ENCODE results near the gene BEST4. TPM values are rescaled to one million over a fixed set of nuclear protein-coding genes. Genes with fewer than 3 reads are reported as not detected.
A peak's percentile ranks its signal among the peaks of the same experiment; 100 is the strongest.

BEST4 gene
- total and polyA plus RNA-seq, 2 of the 13 experiments (the other 11 are each of a cell fraction or from before 2014, with no cell fraction given), result 0.77 to 1.4 TPM

DNA sequence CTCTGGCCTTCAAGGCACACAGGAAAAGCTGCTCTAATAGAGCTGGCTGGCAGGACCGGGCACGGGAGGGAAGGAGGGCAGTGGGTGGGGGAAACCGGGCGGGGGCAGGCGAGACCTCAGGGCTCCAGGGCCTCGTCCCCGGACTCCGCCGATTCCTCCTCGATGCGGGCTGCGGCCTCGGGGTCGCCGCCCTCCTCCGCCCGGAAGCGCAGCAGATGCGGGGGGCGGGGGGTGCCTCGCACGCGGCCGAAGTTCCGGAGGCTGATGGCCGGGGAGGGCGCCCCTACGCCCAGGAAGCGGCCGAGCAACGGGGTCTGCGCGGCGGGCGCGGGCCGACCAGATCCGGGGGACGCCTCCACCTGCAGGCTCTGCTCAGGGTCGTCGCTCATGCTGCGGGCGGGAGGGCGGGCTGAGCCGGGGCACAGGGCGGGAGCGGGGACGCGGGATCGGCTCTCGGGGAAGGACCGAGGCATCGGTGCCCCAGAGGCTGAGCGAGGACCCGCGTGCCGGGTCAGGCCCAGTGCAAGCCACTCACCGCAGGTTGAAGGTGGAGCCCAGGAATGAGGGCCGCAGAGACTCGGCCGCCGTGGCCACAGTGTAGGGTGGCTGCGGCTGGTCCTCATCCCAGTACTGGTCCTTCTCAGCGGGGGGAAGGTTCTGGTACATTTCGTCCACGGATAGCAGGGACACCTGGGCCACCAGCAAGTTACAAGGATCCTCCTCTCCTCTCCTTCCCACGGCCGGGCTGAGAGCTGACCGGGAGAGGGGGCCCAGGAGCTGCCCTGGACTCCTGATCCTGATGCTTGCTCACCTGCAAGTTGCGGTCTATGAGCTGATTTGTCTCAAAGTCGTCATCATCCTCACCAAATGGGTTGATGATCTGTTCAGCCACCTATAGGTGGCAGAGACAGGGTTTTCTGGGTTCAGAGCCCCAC lies 3.6 kb downstream of the BEST4 start (continued):
- TF ChIP-seq, protein P1, sequence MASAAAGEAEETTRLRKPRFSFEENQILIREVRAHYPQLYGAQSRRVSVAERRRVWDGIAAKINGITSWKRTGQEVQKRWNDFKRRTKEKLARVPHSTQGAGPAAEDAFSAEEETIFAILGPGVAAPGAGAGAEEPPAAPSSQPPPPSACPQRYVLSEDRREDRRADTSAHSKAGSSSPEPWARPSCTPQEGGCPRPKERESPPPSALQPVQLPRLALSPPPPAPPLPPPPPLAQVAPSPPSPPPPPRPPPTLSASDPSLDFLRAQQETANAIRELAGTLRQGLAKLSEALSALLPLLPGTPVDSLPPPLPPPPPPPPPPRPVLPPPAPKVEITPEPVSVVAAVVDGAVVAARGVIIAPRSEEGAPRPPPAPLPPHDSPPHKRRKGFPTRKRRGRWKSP (CRISPR knock-in tag; IDR thresholded peaks at IDR 0.05), result peak; percentile 44; the same call in 1 of the 2 replicates
- TF ChIP-seq ZNF709 (CRISPR knock-in tag; IDR thresholded peaks at IDR 0.05), result peak; percentile 62; the same call in 1 of the 2 replicates
- TF ChIP-seq, protein P2, sequence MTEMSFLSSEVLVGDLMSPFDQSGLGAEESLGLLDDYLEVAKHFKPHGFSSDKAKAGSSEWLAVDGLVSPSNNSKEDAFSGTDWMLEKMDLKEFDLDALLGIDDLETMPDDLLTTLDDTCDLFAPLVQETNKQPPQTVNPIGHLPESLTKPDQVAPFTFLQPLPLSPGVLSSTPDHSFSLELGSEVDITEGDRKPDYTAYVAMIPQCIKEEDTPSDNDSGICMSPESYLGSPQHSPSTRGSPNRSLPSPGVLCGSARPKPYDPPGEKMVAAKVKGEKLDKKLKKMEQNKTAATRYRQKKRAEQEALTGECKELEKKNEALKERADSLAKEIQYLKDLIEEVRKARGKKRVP (CRISPR knock-in tag; IDR thresholded peaks at IDR 0.05), result no peak
- TF ChIP-seq ZNF616 (CRISPR knock-in tag; IDR thresholded peaks at IDR 0.05; ENCODE audit: low read depth), result peak; percentile 85; the same call in 1 of the 2 replicates
- no peak for TF ChIP-seq ETV6 (CRISPR knock-in tag; conservative IDR thresholded peaks at IDR 0.05)
- TF ChIP-seq, protein P3, sequence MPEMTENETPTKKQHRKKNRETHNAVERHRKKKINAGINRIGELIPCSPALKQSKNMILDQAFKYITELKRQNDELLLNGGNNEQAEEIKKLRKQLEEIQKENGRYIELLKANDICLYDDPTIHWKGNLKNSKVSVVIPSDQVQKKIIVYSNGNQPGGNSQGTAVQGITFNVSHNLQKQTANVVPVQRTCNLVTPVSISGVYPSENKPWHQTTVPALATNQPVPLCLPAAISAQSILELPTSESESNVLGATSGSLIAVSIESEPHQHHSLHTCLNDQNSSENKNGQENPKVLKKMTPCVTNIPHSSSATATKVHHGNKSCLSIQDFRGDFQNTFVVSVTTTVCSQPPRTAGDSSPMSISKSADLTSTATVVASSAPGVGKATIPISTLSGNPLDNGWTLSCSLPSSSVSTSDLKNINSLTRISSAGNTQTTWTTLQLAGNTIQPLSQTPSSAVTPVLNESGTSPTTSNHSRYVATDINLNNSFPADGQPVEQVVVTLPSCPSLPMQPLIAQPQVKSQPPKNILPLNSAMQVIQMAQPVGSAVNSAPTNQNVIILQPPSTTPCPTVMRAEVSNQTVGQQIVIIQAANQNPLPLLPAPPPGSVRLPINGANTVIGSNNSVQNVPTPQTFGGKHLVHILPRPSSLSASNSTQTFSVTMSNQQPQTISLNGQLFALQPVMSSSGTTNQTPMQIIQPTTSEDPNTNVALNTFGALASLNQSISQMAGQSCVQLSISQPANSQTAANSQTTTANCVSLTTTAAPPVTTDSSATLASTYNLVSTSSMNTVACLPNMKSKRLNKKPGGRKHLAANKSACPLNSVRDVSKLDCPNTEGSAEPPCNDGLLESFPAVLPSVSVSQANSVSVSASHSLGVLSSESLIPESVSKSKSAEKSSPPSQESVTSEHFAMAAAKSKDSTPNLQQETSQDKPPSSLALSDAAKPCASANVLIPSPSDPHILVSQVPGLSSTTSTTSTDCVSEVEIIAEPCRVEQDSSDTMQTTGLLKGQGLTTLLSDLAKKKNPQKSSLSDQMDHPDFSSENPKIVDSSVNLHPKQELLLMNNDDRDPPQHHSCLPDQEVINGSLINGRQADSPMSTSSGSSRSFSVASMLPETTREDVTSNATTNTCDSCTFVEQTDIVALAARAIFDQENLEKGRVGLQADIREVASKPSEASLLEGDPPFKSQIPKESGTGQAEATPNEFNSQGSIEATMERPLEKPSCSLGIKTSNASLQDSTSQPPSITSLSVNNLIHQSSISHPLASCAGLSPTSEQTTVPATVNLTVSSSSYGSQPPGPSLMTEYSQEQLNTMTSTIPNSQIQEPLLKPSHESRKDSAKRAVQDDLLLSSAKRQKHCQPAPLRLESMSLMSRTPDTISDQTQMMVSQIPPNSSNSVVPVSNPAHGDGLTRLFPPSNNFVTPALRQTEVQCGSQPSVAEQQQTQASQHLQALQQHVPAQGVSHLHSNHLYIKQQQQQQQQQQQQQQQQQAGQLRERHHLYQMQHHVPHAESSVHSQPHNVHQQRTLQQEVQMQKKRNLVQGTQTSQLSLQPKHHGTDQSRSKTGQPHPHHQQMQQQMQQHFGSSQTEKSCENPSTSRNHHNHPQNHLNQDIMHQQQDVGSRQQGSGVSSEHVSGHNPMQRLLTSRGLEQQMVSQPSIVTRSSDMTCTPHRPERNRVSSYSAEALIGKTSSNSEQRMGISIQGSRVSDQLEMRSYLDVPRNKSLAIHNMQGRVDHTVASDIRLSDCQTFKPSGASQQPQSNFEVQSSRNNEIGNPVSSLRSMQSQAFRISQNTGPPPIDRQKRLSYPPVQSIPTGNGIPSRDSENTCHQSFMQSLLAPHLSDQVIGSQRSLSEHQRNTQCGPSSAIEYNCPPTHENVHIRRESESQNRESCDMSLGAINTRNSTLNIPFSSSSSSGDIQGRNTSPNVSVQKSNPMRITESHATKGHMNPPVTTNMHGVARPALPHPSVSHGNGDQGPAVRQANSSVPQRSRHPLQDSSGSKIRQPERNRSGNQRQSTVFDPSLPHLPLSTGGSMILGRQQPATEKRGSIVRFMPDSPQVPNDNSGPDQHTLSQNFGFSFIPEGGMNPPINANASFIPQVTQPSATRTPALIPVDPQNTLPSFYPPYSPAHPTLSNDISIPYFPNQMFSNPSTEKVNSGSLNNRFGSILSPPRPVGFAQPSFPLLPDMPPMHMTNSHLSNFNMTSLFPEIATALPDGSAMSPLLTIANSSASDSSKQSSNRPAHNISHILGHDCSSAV (CRISPR knock-in tag; IDR thresholded peaks at IDR 0.05; ENCODE audit: borderline replicate concordance), result no peak
- TF ChIP-seq JDP2 (CRISPR knock-in tag; IDR thresholded peaks at IDR 0.05; ENCODE audit: borderline replicate concordance), result no peak; the same call in 1 of the 2 replicates
- no peak for TF ChIP-seq ZNF260 (CRISPR knock-in tag; IDR thresholded peaks at IDR 0.05; ENCODE audit: borderline replicate concordance, low read depth)
- no peak; the same call in 1 of the 2 replicates for TF ChIP-seq ZNF230 (CRISPR knock-in tag; IDR thresholded peaks at IDR 0.05)
- peak; percentile 96 for TF ChIP-seq ETV5 (CRISPR knock-in tag; IDR thresholded peaks at IDR 0.05; ENCODE audit: borderline replicate concordance)
- no peak for TF ChIP-seq SIN3B (IDR thresholded peaks at IDR 0.05; ENCODE audit: low read length)
- no peak; the same call in none of the 2 replicates for TF ChIP-seq MED1 (CRISPR knock-in tag; IDR thresholded peaks at IDR 0.05)

Measured in HepG2 (cell line).